LNCAP (cell line): ENCODE results near the gene IGSF22.

Experiments
- TF ChIP-seq, protein P1 (sequence below): fragments of 450-650 bp; IDR thresholded peaks from 2 replicates; pipeline ENCODE4 v1.5.1; 2017; ENCODE audit warnings: mild to moderate bottlenecking

Gene IGSF22

GRCh38 chr11:18769802-18770456 lies 43.9 kb upstream of the IGSF22 start:
- TF ChIP-seq, protein P1, sequence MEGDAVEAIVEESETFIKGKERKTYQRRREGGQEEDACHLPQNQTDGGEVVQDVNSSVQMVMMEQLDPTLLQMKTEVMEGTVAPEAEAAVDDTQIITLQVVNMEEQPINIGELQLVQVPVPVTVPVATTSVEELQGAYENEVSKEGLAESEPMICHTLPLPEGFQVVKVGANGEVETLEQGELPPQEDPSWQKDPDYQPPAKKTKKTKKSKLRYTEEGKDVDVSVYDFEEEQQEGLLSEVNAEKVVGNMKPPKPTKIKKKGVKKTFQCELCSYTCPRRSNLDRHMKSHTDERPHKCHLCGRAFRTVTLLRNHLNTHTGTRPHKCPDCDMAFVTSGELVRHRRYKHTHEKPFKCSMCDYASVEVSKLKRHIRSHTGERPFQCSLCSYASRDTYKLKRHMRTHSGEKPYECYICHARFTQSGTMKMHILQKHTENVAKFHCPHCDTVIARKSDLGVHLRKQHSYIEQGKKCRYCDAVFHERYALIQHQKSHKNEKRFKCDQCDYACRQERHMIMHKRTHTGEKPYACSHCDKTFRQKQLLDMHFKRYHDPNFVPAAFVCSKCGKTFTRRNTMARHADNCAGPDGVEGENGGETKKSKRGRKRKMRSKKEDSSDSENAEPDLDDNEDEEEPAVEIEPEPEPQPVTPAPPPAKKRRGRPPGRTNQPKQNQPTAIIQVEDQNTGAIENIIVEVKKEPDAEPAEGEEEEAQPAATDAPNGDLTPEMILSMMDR: no peak

DNA sequence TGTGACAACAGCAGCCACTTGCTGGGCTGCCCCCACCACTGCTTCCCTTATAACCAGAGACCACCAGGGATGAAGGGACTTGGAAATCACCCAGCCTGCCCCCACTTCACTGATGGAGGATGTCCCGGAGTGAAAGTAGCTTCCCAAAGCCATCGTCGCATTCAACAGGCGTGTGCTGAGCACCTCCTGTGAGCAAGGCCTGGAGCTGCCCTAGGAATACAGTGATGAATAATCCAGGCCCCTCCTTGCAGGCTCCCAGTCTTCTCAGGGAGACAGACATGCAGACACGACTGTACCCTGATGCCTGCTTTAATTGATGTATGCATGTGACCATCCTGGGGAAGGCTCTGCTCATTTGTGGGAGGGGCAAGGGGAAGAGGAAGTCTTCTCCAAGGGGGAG lies 43.0 kb upstream of the IGSF22 start:
- TF ChIP-seq, protein P1: no peak

GRCh38 chr11:18768472-18768901 lies 42.5 kb upstream of the IGSF22 start:
- TF ChIP-seq, protein P1: no peak

DNA sequence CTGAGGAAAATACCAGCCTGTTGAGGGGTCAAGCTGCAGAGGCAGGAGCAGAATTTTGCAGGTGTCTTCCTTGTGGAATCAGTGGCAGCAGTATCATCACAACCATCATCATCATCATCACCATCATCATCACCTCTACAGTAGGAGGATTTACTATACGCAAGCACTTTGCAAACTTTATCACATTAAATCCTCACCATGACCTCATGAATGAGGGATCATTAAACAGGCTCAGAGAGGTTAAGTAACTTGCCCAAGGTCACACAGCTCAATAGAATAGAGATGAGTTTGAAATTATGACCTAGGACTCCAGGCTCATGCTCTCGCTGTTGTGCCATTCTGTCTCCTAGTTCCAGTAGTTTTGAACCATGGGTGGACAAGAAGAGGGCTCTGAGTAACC lies 40.0 kb upstream of the IGSF22 start:
- TF ChIP-seq, protein P1: no peak

- TF ChIP-seq, protein P1: no peak
Measured at GRCh38 chr11:18765554-18765953, 39.6 kb upstream of the IGSF22 start.

DNA sequence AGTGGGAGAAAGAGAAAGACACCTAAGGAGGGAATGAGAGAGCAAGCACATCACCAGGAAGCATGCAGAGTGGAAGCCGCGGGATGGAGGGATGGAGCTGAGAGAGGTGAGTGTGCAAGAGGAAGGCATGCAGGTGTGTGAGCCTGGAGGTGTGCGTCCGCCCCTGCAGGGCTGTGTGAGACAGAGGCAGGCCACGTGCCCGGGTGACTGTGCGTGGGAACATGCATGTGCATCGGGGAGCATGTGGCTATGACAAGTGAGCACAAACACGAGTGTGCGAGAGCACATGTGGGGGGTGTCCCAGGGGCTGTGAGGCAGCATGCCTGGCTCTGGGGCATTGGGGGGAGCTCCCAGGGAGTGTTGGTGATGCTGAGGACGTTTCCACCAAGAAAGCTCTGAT lies 35.8 kb upstream of the IGSF22 start:
- TF ChIP-seq, protein P1: no peak

DNA sequence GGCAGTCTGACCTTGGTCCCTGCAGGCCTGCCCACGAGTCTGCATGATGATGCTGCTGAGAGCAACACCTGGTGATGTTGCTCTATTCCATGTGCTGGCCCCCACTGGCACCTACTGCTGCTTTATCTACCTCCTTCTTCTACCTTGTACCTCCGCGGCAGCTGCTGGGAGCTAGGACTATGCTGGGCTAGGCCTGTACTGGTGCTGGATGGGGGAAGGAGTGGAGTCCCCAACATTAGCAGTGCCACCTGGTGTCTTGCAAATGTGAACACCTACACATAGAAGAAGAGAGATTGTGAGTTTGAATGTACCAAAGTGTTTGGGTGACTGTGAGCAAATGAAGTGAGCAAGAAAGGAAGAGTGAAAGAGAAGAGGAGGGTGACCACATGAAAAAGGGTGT lies 35.2 kb upstream of the IGSF22 start:
- TF ChIP-seq, protein P1: no peak

GRCh38 chr11:18757811-18758210 lies 31.8 kb upstream of the IGSF22 start:
- TF ChIP-seq, protein P1: no peak
